HG02981 (cell line): ENCODE measurements around the gene TTF2.

Experiments used
- ATAC-seq: cut with Tn5 transposase; IDR thresholded peaks from one replicate; pipeline ENCODE4 v1.9.1; 2021; ENCODE audit warnings: mild to moderate bottlenecking, moderate library complexity; ENCODE audit not compliant: unreplicated experiment

TTF2 gene

DNA sequence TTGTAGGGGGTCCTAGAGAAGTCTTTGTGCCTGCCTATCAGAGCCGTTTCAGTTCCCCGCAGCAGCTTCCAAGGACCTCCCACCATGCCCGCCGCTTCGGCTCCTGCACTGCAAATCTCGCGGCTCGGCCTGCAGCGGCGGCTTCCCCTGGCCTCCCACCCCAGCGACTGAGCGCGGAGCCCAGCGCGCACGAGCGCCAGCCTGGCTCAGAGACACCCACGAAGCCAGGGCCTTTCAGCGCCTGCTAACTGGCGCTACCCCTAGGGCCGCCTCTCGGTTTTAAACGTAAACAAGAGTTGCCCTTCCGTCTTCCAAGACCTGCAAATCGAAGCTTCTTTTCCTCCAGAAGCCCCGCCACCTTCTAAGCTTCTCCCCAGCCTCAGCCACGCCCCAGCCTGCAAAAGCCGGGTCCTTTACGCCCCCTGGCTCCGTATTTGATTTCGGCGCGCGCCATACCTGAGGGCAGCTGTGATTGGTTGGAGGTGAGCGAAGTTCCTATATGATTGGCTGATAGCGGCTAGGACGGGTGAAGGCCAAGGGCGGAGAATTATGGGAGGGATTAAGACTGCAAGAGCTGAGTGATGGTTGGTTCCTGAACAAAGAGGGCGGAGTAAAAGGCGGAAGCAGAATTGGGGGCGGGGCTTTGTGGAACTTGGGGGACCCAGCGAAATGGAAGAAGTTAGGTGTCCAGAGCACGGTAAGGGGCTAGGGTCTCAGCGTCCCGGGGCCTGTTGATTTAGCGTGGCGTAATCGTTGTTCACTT is at the start of gene TTF2:
Gene TTF2, plus strand, starts transcription at position 649 of the 763 bp plus-strand sequence. Its CDS starts 21 bp downstream, at position 670.
- peak; percentile 94 for ATAC-seq

DNA sequence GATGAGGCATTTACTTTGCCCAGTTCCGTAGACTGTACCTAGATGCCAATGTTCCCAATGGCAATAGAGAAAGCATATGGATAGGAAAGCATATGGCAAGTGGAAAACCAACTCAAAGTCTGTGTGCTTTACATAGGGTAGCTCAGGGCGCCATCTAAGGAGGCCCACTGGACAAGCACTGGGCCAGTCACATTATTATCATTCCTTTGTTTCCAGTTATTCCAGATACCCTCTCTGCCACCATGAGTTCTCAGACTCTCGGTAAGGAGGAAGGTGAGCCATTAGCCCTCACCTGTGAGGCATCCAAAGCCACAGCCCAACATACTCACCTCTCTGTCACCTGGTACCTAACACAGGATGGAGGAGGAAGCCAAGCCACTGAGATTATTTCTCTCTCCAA is 48.8 kb upstream of the TTF2 start:
- no peak for ATAC-seq

DNA sequence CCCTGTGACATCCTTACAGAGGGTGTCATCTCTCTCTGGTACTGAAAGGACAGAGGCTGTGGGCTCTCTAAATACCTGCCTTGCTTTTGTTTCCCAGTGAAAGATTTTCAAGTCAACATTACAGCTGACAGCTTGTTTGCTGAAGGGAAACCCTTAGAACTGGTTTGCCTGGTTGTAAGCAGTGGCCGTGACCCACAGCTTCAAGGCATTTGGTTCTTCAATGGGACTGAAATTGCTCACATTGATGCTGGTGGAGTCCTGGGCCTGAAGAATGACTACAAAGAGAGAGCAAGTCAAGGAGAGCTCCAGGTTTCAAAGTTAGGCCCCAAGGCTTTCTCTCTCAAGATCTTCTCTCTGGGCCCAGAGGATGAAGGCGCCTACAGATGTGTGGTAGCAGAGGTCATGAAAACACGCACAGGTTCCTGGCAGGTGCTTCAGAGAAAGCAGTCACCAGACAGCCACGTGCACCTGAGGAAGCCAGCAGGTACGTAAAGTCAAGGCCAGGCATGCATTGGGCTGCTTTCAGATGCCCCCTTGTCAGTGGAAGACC is 46.7 kb upstream of the TTF2 start:
- ATAC-seq, result no peak

- ATAC-seq, result no peak
Measured at GRCh38 chr1:117014209-117014608, 45.9 kb upstream of the TTF2 start.

DNA sequence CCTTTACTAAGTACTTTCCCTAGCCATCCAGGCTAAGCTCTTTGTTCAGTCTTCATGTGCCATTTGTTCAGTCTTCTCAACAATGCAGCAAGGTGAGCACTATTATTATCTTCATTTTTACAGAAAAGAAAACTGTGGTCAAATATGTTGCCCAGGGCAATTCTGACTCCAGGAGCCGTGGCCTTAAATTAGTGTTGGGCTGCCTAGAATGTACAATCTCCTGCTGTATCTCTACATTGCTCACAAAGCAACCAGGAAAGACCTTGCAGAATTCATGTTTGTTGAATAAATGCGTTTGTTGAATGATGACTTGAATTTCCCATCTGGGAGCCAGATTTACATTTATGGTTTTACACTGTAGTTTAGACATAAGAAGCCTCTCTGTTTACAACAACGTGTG is 44.4 kb upstream of the TTF2 start:
- no peak for ATAC-seq

DNA sequence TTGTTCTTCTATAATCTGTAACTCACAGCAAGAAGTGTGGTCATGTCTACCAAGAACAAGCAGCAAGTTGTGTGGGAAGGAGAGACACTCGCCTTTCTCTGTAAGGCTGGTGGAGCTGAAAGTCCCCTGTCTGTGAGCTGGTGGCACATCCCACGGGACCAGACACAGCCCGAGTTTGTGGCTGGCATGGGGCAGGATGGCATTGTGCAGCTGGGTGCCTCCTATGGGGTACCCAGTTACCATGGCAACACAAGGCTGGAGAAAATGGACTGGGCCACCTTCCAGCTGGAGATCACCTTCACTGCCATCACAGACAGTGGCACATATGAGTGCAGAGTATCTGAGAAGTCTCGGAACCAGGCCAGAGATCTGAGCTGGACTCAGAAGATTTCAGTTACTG is 43.1 kb upstream of the TTF2 start:
- ATAC-seq, result no peak

DNA sequence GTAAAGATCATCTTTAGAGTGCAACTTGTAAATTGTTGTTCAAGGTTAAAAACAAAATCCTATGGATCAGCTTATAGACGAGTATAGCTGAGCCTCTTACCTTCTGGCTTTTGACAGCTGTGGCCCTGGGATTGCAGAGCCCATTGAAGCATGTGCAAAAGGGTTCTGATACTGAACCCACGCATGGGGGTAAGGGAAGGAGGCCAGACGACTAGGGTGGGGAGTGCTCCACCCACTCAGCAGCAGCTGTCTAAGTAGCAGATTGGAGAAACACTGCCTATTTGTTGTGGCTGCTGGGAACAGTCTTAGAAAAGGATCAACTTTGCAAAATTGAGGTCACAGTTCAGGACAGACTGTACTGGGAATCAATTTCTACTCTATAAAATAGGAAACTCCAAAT is 42.5 kb upstream of the TTF2 start:
- ATAC-seq, result no peak

DNA sequence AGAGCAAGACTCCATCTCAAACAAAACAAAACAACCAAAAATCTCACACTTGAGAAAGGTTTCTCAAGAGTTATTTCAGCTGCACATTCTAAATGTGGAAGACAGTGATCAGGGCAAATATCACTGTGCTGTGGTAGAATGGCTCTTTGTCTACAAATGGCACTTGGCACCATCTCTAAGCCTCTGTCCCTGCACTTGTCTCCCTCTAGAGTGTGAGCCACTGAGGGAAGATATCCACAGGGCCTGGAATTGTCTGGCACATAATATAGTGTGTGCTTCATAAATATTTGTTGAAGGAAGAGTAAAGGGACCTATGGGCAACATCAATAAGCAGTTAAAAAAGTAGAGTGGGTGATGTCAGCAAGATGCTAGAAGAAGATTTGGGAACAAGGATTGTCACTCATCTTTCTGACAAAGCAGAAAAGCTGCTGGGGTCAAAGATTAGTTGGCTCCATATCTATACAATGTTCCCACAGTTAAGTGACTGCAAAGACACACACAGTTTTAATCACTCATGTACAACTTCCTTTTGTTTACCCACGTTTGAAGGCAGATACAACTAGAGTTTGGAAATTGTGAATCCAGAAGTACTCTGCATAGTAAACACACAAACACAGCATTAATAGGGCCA is 39.5 kb upstream of the TTF2 start:
- no peak for ATAC-seq

GRCh38 chr1:117022114-117022513 is 38.0 kb upstream of the TTF2 start:
- no peak for ATAC-seq

DNA sequence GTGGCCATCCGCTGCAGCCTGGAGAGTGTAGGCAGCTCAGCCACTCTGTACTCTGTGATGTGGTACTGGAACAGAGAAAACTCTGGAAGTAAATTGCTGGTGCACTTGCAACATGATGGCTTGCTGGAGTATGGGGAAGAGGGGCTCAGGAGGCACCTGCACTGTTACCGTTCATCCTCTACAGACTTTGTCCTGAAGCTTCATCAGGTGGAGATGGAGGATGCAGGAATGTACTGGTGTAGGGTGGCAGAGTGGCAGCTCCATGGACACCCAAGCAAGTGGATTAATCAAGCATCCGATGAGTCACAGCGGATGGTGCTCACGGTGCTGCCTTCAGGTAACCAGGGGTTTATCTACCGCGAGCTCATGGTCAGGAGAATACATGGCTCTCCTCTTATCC is 34.6 kb upstream of the TTF2 start:
- no peak for ATAC-seq

DNA sequence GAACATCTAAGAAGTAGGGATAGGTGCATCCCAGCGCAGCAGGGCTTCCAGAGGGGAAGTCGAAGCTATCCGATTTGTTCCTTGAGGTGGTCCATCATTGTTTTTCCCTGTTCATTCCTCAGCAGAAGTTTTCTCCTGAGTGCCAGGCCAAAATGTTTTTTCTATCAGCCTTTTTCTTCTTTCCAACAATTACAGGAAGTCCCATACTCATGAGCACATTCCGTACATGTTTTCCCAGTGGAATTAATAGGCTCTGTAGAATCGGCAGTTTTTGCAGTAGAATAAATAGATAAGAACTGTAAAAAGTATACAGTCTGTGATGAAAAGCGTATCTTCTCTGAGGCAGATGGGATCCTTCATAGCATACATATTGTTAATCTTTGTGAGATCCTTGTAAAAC is 33.8 kb upstream of the TTF2 start:
- no peak for ATAC-seq

- no peak for ATAC-seq
Measured at GRCh38 chr1:117029685-117030084, 30.4 kb upstream of the TTF2 start.

DNA sequence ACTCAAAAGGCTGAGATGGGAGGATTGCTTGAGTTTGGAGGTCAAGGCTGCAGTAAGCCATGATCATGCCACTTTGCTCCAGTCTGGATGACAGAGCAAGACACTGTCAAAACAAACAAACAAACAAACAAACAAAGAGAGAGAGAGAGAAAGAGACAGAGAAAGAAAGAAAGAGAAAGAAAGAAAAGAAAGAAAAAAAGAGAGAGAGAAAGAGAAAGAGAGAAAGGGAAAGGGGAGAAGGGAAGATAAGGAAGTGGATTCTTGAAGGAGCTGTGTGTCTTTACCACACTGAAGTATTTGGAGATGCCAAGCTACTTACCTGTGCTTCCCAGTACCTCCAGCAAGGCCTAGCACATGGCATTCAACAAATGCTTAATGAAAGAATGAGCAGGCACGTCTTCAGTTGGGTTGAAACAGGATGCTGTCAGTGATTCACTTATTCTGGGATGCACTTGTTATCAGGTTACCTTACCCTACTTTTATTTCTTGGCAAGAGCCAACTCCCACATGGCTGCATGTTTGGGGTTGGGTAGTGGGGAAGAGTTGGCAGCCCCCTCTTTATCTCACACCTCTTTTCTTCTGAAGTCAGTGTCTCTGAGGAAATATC is 29.8 kb upstream of the TTF2 start:
- no peak for ATAC-seq

DNA sequence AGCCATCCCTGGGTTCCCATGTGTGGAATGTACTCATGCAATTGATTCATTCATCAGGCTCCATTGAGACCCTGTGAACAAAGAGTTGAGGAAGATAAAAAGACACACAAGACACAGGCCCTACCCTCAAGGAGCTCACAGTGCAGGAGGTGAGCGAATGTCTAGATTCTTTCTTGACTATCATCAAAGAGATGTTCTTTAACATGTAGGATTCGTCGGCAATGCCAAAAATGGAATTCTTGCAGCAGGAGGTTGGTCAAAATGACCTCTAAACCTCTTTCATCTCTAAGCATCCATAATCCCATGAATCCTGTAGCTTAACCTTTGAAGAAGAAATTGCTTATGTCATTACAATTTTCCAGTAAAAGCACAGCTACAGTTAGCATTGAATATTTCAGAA is 27.9 kb upstream of the TTF2 start:
- no peak for ATAC-seq

DNA sequence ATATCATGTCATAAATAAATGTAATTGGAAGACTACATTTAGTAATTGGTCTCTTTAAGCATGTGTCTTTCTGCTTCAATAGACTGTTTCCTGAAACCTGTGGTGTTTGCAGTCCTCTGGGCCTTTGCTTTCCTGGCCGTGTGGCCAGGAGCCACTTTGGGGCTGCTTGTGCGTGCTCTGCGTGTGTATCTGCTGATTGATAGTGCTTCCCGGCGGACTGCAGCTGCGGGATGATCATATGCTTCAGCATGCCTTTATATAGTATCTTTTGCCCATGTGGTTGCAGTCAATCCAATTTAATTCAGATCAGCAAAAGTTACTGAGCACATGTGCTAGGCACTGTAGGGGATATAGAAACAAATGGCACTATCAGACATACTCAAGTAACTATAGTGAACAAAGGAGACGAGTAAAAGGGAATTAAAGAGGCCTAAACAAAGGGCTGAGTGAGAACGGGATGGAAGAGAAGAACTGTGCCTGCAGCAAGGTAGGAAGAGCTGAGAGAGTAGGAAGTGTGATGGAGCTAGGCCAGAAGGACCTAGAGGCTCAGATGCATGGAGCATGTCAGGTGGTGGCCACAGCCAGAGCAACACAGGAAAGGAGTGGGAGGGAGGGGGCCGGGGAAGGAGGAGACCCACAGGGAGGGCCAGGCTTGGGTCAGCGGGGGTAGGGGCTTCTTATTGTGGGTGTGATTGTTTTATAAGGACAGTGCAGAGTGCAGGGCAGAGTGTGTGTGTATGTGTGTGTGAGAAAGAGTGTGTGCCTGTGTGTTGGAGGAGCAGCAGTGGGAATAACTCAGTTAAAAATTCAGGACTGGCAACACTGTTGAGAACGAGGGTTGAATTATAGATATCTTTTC is 27.2 kb upstream of the TTF2 start:
- ATAC-seq, result no peak

GRCh38 chr1:117033772-117034171 is 26.4 kb upstream of the TTF2 start:
- no peak for ATAC-seq

DNA sequence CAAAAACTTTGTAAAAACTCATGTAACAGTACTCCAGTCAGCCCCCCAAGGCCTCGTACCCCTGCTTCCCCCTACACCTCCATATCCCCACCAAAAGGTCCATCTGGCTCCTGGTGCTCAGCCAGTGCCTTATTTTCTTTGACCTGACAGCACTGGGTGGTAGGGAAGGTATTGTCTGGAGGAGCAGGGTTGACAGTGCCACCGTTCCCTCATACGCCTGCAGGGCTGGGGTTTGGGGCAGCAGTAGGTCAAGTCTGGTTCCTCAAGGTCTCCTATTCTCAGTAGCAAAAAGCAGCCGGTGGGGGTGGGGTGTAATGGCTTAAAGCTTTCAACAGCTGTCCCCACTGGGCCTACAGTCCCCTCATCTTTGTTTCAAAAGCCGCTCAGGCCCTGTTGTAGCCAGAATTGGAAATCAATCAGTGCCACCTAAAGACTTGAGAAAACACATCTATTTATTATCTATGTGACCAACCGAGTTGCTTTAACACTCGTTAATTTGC is 25.3 kb upstream of the TTF2 start:
- ATAC-seq, result no peak

DNA sequence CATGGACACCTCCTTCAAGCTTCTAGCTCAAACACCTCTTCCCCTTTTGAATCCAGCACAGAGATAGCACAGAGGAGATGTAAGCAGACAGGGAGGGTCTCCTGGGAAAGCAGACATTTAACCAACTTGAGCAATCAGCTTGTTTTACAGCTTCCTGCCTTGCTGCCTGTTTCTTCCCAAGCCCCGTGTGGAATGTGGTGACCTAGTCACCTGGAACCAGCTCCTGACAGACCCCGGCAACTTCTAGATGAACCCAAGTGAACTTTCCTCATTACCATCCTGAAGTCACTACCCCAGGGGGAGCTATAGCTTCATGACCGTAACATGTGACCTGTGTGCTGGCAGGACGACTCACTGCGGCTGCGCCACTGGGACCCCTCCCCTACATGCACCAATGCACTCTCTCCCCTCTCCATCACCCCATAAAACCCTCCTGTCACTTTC is 24.1 kb upstream of the TTF2 start:
- no peak for ATAC-seq

- no peak for ATAC-seq
Measured at GRCh38 chr1:117037802-117038201, 22.3 kb upstream of the TTF2 start.

DNA sequence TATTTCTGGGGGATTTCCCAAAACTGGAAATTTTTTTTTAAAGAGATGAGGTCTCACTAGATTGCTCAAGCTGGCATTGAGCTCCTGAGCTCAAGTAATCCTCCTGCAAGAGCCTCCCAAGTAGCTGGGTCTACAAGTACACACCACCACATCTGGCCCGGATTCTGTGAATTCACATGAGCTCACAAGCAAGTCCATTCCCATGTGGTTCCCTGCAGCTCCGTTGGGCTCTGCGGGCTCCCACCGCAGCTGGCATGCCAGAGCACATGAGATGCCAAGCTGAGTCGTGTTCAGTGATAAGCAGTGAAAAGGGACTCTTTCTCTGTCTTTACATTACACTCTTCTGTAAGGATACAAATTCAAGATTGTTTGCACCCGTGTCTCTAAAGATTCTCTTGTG is 21.9 kb upstream of the TTF2 start:
- ATAC-seq, result no peak

GRCh38 chr1:117044217-117044616 is 15.9 kb upstream of the TTF2 start:
- ATAC-seq, result no peak
